HuH-7.5 (cell line): Measurements from ENCODE around the gene GJB6.
"Not testable (repeated sequence)": the region's sequence is repeated elsewhere in the genome, so short reads cannot be mapped to it uniquely, and the experiment has no call there.

Experiments used
- DNase-seq: peaks from one replicate; pipeline ENCODE4 v3.0.0; 2011; ENCODE audit warnings: low spot score

Gene GJB6

GRCh38 chr13:20231839-20232555, at the start of gene GJB6:
TSS of gene GJB6 (minus strand) at chr13:20232319. CDS start at chr13:20223480, 8,839 bp downstream.
- no peak for DNase-seq

DNA sequence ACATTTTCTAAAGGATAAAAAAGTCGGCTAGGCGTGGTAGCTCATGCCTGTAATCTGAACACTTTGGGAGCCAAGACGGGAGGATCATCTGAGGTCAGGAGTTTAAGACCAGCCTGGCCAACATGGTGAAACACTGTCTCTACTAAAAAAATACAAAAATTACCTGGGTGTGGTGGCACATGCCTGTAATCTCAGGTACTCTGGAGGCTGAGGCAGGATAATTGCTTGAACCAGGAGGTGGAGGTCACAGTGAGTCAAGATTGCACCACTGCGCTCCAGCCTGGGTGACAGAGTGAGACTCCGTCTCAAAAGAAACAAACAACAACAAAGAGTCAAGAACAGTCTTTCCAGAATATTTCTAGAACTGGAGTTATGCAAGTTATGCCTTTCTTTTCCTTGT, 44.8 kb upstream of the GJB6 start:
- DNase-seq = not testable (repeated sequence)

GRCh38 chr13:20274466-20274865, 42.3 kb upstream of the GJB6 start:
- no peak for DNase-seq

DNA sequence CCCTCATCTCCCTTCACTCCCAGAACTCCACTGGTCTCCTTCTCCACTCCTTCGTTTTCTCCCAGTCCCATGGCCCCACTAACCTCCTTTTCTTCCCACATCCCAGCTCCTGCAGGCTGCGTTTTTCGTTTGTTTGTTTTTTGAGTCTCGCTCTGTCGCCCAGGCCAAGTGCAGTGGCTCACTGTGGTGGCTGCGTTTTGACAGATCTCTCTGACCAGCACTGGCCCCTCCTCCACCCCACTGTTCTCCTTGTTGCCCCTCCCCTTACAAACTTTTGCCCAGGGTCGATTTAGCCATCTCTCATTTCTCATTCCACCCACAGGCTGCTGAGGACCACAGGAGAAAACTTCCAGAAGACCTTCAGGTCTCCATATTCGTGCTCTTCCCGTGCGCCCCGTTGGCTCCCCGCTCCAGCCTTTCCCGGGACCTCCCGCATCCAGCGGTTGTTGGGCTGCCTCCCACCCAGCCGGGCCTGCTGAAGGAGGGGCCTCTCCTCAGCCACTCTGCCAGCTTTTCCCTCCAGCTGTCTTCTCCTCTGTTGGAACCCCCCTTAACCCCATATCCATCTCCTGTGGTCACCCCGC, 40.6 kb upstream of the GJB6 start:
- DNase-seq = no peak

DNA sequence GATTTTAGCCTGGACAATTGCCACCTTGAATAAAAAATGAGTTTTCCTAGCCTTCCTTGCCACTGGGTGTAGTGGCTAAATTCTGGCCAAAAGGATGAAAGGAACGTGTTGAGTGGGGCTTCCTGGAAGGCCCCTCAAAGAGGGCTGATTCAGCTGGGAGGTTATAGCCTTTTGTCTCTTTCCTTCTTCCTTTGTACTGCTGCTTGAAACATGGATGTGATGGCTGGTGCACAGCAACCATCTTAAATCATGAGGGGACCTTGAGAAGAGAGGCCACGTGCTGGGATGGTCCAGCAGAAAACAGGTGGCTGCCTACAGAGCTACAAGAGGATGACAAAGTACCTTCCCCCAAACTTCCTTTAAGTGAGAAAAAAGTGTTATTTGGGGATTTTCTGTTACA, 40.0 kb upstream of the GJB6 start:
- no peak for DNase-seq

DNA sequence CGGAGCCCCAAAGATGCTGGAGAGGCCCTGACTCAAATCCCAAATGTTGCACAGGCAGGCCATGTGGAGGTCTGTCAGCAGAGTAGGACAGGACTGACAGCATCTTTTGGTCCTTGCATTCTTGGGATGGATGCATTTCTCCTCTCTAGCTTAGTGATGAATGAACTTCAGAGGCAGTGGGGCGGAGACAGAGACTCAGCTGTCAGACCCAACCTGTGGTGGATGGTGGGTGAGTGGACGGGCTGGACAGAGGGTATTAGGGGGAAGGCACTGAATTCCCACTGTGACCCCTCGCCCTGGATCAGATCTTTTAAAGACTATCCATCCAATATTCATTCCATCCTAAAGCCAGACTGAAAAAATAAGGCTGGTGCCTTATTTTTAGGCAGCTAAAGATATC, 39.3 kb upstream of the GJB6 start:
- no peak for DNase-seq

DNA sequence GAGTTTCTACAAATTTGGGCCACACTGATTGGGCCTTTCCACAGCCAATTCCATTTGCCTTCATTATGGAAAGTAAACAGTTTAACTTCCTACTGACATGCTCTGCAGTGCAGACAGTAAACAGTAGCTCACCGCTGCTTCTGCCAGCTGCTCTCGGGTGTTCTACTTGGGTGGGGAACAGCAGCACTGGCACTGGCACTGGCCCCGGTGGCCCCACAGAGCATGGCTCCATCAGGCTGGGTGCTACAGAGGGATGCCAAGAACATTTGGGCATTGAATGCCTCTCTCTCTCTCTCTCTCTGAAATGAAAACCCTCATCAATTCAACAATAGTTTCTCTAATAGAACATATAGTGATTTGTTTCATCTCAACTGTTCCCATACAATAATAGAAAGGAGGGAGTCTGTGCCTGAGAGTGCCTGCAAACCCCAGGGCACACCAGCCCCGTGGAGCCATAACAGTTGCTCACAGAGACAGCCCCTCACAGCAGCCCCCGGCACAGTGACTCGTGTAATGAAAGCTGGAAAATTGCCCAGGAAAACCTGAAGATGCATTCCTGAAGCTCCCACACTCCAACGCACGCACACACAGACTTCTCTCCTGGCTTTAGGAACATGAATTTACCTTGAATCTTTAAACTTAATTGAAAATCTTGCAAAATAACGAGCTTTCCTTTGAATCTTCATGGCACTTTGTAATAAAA, 38.2 kb upstream of the GJB6 start:
- no peak for DNase-seq

GRCh38 chr13:20264271-20265018, 32.3 kb upstream of the GJB6 start:
- no peak for DNase-seq

GRCh38 chr13:20263393-20264044, 31.4 kb upstream of the GJB6 start:
- no peak for DNase-seq

- DNase-seq = no peak
Observed at GRCh38 chr13:20258963-20259288, 26.8 kb upstream of the GJB6 start.

DNA sequence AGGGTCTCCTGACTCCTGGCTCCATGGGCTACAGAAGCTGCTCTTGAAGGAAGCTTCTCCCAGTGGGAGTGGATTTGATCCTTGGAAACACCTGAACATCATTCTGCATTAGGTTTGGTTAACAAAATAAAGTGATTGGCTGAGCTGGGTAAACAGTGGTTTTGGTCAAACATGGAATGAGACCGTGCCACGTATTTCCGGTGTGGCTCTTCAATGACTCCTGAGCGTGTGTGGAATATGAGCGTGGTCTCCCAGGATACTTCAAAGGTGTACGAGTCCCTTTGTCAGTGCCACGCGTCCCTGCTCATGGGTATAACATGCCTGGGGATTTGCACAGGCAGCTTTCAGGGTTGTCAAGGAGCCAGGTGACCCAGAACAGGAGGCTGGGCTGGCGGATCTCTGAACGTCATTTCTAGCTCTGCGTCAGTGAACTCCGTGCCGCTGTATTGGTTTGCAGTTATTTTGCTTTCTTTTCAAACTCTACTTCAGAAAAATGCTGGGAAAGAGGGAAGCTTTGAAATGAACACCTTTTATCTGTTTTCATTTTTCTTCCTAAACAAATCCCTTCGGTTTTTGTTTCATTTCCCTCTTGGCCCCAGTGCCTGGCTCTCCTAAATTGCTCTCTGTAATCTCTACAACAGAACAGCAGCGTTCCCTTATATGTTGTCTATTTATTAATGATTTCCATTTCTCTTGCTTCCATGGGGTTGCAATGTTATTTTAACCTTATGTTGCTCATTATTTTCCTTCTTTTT, 26.3 kb upstream of the GJB6 start:
- no peak for DNase-seq

DNA sequence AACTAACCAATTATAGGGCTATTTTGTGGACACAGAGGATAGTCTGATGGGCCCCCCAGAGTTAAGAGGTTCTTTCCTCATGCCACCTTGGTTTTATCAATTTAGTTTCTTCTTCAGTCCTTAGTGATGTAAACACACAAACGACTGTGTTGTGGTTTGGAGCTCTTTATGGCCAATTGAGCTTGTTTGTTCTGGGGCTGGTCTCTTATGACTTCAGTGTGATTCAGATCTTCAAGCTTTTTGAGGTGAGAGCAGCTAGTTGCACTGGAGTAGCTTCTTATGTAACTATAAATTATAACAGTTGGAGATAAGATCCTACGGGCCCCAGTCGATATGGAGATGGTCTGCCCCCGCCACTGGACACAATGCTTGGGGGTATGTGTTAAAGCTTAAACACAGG, 22.0 kb upstream of the GJB6 start:
- DNase-seq = no peak

DNA sequence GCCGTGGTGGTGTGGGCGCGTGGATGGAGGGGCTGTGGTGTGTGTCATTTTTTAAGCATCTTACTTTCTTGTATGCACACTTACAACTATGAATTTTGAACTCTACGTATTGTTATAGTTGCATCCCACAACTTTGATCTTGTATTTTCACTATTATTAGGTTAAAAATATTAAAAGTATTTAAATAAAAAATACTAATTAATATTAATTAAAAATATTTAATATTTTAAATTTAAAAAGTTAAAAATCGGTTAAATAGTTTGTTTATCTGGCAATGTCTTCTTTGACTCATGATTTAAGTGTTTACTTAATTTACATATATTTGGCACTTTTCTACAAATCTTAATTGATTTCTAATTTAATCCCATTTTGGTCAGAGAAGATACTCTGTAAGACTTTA, 17.8 kb upstream of the GJB6 start:
- DNase-seq = no peak

- DNase-seq = no peak
Observed at GRCh38 chr13:20247963-20248362, 15.8 kb upstream of the GJB6 start.

DNA sequence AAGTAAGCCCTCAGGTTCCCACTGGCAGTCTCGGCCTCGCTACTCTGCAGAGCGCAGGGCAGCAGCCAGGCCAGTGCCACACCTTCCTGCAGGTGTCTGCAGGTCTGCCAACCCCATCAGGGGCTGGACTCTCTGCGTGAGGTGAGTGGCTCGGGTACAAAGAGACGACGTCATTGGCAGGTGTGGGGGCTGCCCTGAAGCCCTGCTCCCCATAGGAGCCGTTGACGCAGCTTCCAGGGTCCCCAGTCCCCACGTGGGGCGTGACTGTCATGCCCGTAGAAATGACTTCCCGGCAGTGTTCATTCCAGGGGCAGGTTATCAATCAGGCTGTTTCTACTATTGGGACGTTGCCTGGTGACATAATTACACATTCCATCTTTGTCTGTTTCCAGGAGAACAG, 15.3 kb upstream of the GJB6 start:
- no peak for DNase-seq

- no peak for DNase-seq
Observed at GRCh38 chr13:20241593-20241992, 9.5 kb upstream of the GJB6 start.

DNA sequence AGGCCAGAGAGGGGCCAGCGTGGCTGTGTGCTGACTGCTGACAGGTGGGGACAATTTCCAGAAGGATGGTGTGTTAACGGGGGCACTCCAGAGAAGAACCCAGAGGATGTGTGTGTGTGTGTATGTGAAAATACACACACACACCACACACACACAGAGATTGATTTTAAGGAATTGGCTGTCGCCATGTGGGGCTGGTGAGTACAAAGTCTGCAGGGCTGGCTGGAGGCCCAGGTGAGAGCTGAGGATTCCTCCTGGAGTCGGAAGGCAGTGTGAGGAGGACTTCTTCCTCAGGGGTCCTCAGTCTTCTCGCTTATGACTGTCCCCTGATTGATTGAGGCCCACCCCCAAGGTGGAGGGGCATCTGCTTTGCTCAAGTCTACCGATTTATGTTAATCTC, 7.6 kb upstream of the GJB6 start:
- no peak for DNase-seq

GRCh38 chr13:20232556-20233277, 598 bp upstream of the GJB6 start:
- DNase-seq = no peak

DNA sequence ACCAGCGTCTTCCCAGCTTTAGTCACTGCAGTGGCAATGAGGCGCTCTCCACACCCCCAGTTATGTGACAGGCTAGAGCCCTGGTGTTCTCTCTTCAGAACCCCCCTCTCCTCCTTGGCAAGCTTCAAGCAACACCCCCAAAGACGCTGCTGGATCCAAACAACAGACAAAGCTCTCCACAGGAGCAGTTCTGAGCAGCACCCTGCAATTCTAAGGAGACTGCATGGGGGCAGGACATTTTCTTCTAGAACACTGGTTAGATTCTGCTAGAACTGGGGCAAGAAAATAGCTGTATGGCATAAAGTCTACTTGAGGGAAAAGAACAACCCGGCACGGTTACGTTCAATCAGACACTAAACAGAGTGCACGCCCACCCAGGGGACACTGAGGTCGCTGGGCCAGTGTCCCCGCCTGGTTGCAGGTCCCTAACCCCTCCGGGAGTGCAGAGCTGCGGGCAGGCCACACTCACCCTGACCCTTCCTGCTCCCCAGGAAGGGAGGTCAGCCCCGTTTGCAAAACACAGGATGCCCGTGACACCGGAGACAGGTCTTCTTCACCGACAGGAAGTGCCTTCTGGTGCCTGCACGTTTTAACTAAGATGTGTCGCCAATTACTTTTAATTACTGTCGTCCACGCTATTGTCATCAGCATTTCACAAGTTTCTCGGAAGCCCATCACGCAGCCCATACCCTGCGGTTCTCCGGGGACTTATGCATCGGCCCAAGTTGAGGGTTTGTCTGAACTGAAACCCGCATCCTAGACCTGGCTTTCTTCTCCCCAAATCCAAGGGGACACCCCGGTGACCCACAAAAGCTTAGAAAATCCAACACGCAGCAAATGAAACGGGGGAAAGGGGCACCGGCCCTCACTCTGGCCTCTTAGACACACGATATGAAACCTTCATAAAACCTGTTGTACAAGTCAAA, 943 bp downstream of the GJB6 start:
- no peak for DNase-seq

DNA sequence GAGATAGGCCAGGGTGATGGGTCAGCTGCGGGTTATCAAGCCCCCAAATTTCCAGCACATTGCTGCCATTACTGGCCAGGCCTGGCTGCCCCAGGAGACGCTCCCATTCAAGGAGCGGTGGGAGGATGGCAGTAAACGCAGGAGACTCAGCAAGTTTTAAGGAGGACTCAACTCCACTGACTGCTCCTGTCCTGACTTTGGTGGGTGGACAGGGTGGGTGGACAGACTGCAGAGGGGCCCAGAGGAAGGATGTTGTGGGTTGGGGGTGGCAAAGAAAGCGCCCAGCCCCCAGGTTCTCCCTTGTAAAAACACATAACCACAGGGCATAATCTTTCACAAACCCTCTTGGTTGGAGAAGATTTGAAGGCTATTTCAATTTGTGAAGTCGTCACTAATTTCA, 4.4 kb downstream of the GJB6 start:
- DNase-seq = no peak
